Psoas muscle (tissue), 8 donors: ENCODE results near the gene PDE8B. TPM values are rescaled to one million over a fixed set of nuclear protein-coding genes. Genes with fewer than 3 reads are reported as not detected.
"Not testable (repeated sequence)": the region's sequence is repeated elsewhere in the genome, so short reads cannot be mapped to it uniquely, and the experiment has no call there.

ENCODE experiments used
- ATAC-seq, 4 donors: fragments of 200-7000 bp; cut with Tn5 transposase; one replicate each; pipeline ENCODE4 v1.9.1; 2020; ENCODE audit warnings: moderate library complexity in 3 of 4, mild to moderate bottlenecking in 2 of 4
- DNase-seq, 2 donors: peaks; one replicate each; pipeline ENCODE4 v3.0.0-alpha.2; 2020
- H3K27ac ChIP-seq: fragments of 200-600 bp; one replicate; pipeline ENCODE4 v1.8.0; 2022
- H3K27me3 ChIP-seq, 3 donors: fragments of 200-600 bp in 1 of 3; one replicate each; pipeline versions ENCODE4 v1.6.1 to v1.8.0; 2013 to 2022; ENCODE audit warnings: low read length in 2 of 3, mild to moderate bottlenecking in 2 of 3, moderate library complexity in 1 of 3; ENCODE audit not compliant: insufficient read depth in 3 of 3
- H3K36me3 ChIP-seq, 2 donors: fragments of 200-600 bp in 1 of 2; one replicate each; pipeline versions ENCODE4 v1.6.1 to v1.8.0; 2013 to 2022; ENCODE audit warnings: low read depth in 1 of 2, mild to moderate bottlenecking in 1 of 2, moderate library complexity in 1 of 2; ENCODE audit not compliant: insufficient read depth in 1 of 2
- H3K4me1 ChIP-seq: fragments of 200-600 bp; one replicate; pipeline ENCODE4 v1.8.0; 2022
- H3K4me3 ChIP-seq: fragments of 200-600 bp; one replicate; pipeline ENCODE4 v1.8.0; 2022; ENCODE audit warnings: mild to moderate bottlenecking
- H3K9me3 ChIP-seq: fragments of 200-600 bp; one replicate; pipeline ENCODE4 v1.8.0; 2022
- WGBS, 3 donors: extraction: QIAGEN DNeasy Blood & Tissue Kit; methylation state at CpG; one replicate each; pipeline versions ENCODE4 v1.1.6 to v1.1.7; 2013; 5-methylcytosine and 5-hydroxymethylcytosine counted together
- intact Hi-C, 2 donors: fragments of 100-400 bp; cut with DNase I; formaldehyde crosslinking; loops; one replicate each; pipeline versions ENCODE4 v1.11.0 to v1.14.2; 2022
- polyA plus RNA-seq, 3 donors: library from polyadenylated mRNA; stranded (reverse); fragments of 200-250 nt; gene quantifications; one replicate each; pipeline ENCODE4 v1.2.3, GENCODE V29; 2013
- total RNA-seq, 4 donors: library from RNA; stranded (reverse); fragmentation: NEBNext Ultra II Directional in 2 of 4; extraction: Animal tissue kit (Norgen Biotek cat#: 25700) in 2 of 4; gene quantifications; one replicate each; pipeline versions ENCODE4 v1.2.1 to v1.2.4, GENCODE V29; 2021 to 2023
- TF ChIP-seq, protein P1 (sequence below): fragments of 200-600 bp; IDR thresholded peaks from one replicate; pipeline ENCODE4 v1.8.0; 2022; ENCODE audit warnings: antibody characterized with exemption
- donor health status: healthy with polysubstance abuse.
- donor health status: DM: no; HTN: no; CAD: no; lungs with moderate emphysema.
- donor health status: Bipolar disorder and iron deficiency.
- donor health status: healthy.
- donor health status: DM: yes; HTN: yes; CAD: no.
- donor health status: DM: no; HTN: no; CAD: no.
- donor health status: DM: no; HTN: no; CAD: no.
- donor health status: DM: yes; HTN: yes; CAD: no.

Gene PDE8B
- total and polyA plus RNA-seq, 7 donors = 0.12 to 2.9 (median 0.46) TPM

DNA sequence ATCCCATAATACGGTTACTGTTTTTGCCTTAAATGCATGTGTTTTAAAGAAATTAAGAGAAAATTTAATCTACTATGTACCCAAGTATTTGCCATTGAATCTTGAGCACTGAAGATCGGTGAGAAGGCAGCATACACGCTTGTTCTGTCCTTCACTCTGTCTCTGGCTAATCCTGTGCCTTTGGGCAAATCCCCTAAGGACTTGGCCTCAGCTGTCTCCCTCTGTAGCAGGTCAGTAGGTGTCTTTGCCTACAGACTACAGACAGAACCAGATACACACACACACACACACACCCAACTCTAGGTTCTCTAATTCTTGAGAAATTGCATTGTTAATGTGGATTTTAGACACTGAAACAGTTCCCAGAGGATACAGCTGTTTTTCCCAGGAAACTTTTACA, 164.2 kb downstream of the PDE8B start:
- ATAC-seq (no peak), DNase-seq (no peak)
- H3K27ac ChIP-seq = no peak overlapping the region
- no peaks in the 10 kb centered on the region for H3K36me3 ChIP-seq
- H3K4me3 ChIP-seq = no peak overlapping the region
- 51 to 65% (median 62%) methylated on average over 3 of the region's 3 CpGs for WGBS, 3 donors
- H3K27me3 ChIP-seq = no peaks in the 10 kb centered on the region
- TF ChIP-seq, protein P1, sequence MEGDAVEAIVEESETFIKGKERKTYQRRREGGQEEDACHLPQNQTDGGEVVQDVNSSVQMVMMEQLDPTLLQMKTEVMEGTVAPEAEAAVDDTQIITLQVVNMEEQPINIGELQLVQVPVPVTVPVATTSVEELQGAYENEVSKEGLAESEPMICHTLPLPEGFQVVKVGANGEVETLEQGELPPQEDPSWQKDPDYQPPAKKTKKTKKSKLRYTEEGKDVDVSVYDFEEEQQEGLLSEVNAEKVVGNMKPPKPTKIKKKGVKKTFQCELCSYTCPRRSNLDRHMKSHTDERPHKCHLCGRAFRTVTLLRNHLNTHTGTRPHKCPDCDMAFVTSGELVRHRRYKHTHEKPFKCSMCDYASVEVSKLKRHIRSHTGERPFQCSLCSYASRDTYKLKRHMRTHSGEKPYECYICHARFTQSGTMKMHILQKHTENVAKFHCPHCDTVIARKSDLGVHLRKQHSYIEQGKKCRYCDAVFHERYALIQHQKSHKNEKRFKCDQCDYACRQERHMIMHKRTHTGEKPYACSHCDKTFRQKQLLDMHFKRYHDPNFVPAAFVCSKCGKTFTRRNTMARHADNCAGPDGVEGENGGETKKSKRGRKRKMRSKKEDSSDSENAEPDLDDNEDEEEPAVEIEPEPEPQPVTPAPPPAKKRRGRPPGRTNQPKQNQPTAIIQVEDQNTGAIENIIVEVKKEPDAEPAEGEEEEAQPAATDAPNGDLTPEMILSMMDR = no peak
- no peaks in the 10 kb centered on the region for H3K4me1 ChIP-seq
- intact Hi-C loops = no loop called here
- no peaks in the 10 kb centered on the region for H3K9me3 ChIP-seq

DNA sequence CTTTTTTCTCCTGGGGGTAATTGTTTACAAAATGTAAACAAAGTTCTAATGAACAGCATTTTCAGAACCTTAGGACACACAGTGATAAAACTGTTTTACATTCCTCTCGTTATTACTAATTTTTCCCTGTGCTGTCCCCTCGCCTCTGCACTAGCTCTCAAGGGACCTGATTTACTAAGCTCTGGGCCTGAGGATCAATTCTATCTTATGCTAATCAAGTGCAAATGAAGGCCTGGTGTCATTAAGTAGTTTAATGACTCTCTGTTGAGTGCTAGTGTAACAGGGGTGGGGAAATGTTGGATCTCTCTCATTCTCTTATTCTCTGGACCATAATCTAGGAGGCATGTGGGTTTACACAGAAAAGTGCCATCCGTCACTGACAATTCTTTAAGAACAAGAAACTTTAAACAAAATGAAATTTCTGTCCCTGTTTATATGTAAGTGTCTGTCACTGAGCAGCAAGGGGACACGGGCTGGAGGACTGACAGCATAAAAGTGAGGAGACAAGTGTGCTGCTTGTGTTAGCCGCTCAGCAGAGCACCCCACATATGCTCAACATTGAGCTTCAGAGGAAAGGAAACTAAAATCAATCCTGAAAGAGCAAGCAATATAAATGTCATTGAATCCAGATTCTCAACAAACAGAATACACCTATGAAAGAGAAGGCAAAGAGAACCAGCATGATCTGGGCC, 166.3 kb downstream of the PDE8B start:
- Histone ChIP-seq H3K4me3 (no peak overlapping the region), H3K4me1 (no peaks in the 10 kb centered on the region), H3K9me3 (no peaks in the 10 kb centered on the region), H3K36me3 (no peaks in the 10 kb centered on the region), H3K27me3 (no peaks in the 10 kb centered on the region), H3K27ac (no peak overlapping the region)
- intact Hi-C loops = no loop called here
- 70 to 75% (median 71%) methylated on average over 5 of the region's 5 CpGs for WGBS, 3 donors
- DNase-seq (no peak), ATAC-seq (no peak)
- TF ChIP-seq, protein P1 = no peak

DNA sequence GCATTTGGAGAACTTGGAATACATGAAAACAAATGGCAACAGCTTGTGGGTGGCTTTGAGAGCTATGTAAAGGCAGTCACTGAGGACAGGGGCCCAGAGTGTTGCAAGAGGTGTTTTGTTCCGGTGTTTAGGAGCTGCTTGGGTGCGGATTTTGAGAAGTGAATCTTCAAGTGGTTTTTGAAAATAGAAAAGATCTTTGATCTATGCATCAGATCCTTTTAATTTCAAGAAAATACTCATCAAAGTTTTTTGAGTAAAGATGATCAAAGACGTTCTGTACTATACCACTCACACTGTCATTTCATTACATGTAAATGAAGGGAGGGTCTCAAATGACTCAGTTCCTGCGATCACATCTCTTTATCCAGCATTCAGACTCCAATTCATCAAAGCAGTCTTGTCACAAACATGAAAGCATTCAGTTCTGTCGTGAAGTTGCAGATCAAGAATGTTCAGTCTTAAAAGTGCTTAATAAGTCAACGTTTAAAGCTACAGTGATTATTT, 169.1 kb downstream of the PDE8B start:
- Histone ChIP-seq H3K9me3 (no peaks in the 10 kb centered on the region), H3K27me3 (no peaks in the 10 kb centered on the region), H3K27ac (no peak overlapping the region), H3K4me1 (no peaks in the 10 kb centered on the region), H3K36me3 (no peaks in the 10 kb centered on the region), H3K4me3 (no peak overlapping the region)
- intact Hi-C loops = no loop called here
- TF ChIP-seq, protein P1 = no peak
- ATAC-seq = no peak
- WGBS, 3 donors = 53 to 57% (median 54%) methylated on average over 6 of the region's 6 CpGs
- no peak for DNase-seq

DNA sequence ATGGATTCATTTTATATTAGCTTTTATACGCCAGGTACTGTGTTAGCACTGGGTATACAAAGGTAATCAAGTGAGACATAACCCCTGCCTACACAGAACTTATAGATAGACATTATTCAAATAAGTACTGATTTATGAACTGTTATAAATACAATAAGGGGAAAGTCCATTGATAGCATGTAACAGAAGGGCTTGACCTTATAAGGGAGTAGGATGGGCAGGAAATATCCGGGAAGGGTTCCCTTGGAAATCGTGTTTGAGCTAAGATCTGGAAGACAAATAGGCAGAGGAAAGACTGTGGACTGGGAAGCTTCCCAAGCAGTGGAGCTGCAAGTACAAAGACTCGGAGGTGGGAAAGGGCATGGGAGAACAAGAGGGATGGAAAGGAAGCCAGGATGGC, 170.2 kb downstream of the PDE8B start:
- Histone ChIP-seq H3K4me3 (no peak overlapping the region), H3K4me1 (no peaks in the 10 kb centered on the region), H3K27ac (no peak overlapping the region), H3K27me3 (no peaks in the 10 kb centered on the region), H3K36me3 (no peaks in the 10 kb centered on the region), H3K9me3 (no peaks in the 10 kb centered on the region)
- DNase-seq (no peak), ATAC-seq (no peak)
- intact Hi-C loops = no loop called here
- TF ChIP-seq, protein P1 = no peak
- 51 to 64% (median 64%) methylated on average over 4 of the region's 4 CpGs for WGBS, 3 donors

DNA sequence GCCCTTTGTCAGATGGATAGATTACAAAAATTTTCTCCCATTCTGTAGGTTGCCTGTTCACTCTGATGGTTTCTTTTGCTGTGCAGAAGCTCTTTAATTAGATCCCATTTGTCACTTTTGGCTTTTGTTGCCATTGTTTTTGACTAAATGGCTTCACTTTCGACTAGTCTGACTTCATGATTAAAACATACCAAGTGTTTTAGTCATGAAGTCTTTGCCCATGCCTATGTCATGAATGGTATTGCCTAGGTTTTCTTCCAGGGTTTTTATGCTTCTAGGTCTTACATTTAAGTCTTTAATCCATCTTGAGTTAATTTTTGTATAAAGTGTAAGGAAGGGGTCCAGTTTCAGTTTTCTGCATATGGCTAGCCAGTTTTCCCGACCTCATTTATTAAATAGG, 172.9 kb downstream of the PDE8B start:
- H3K27me3 ChIP-seq, H3K4me1 ChIP-seq, ATAC-seq, intact Hi-C loops, H3K4me3 ChIP-seq, H3K36me3 ChIP-seq, H3K27ac ChIP-seq, DNase-seq, H3K9me3 ChIP-seq: not testable (repeated sequence)
- WGBS, 3 donors = 76 to 82% (median 80%) methylated on average over 2 of the region's 2 CpGs

DNA sequence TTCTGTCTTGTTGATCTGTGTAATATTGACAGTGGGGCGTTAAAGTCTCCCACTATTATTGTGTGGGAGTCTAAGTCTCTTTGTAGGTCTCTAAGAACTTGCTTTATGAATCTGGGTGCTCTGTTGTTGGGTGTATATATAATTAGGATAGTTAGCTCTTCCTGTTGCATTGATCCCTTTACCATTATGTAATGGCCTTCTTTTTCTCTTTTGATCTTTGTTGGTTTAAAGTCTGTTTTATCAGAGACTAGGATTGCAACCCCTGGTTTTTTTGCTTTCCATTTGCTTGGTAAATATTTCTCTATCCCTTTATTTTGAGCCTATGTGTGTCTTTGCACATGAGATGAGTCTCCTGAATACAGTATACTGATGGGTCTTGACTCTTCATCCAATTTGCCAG, 175.9 kb downstream of the PDE8B start:
- H3K4me1 ChIP-seq, H3K27me3 ChIP-seq, H3K36me3 ChIP-seq, H3K4me3 ChIP-seq, ATAC-seq, H3K27ac ChIP-seq, intact Hi-C loops, H3K9me3 ChIP-seq, DNase-seq: not testable (repeated sequence)
- WGBS, 3 donors = 94 to 100% (median 100%) methylated on average over 1 of the region's 1 CpG
